K562 (cell line): Measurements from ENCODE around the gene ZFAND3.

Experiments
- CTCF ChIP-seq, 3 experiments: IDR thresholded peaks in 2 of 3; conservative IDR thresholded peaks in 1 of 3; 2 replicates each; pipeline ENCODE4 v1.5.1; 2011 to 2012; ENCODE audit warnings: low read length in 3 of 3, mild to moderate bottlenecking in 3 of 3, control low read depth in 2 of 3, improper control_type of control experiment in 1 of 3, inconsistent platforms in 1 of 3, low read depth in 1 of 3, mixed read lengths in 1 of 3, moderate library complexity in 1 of 3; ENCODE audit not compliant: insufficient read depth in 2 of 3
- FUS ChIP-seq: fragments of 200-400 bp; formaldehyde crosslinking; optimal IDR thresholded peaks from 2 replicates; pipeline ENCODE3; 2017; ENCODE audit warnings: low read depth, low read length
- GTF2F1 ChIP-seq: IDR thresholded peaks from 2 replicates; pipeline ENCODE4 v1.6.1; 2011; ENCODE audit warnings: low read depth, low read length, improper control_type of control experiment
- HMG20B ChIP-seq: fragments of 250-450 bp; sonication (Bioruptor Pico); IDR thresholded peaks from 2 replicates; pipeline ENCODE4 v1.5.0; 2021; ENCODE audit warnings: mild to moderate bottlenecking
- TAF1 ChIP-seq: IDR thresholded peaks from 2 replicates; pipeline ENCODE4 v1.6.1; 2011; ENCODE audit warnings: mild to moderate bottlenecking, low read length, moderate library complexity; ENCODE audit not compliant: insufficient read depth, control insufficient read depth, severe bottlenecking; ENCODE audit errors: extremely low read depth
- ZNF224 ChIP-seq: sonication (generic); formaldehyde crosslinking; IDR thresholded peaks from 2 replicates; pipeline ENCODE4 v1.8.0; 2022; ENCODE audit warnings: mild to moderate bottlenecking, missing genetic modification reagents
- ZNF644 ChIP-seq: fragments of 200-800 bp; sonication (Bioruptor generic); IDR thresholded peaks from 2 replicates; pipeline ENCODE4 v1.6.1; 2016; ENCODE audit warnings: low read depth, missing genetic modification characterization, missing compliant biosample characterization
- TF ChIP-seq, protein P1 (sequence below): sonication (generic); formaldehyde crosslinking; IDR thresholded peaks from 2 replicates; pipeline ENCODE4 v1.9.0; 2022; ENCODE audit warnings: mild to moderate bottlenecking, missing genetic modification reagents

DNA sequence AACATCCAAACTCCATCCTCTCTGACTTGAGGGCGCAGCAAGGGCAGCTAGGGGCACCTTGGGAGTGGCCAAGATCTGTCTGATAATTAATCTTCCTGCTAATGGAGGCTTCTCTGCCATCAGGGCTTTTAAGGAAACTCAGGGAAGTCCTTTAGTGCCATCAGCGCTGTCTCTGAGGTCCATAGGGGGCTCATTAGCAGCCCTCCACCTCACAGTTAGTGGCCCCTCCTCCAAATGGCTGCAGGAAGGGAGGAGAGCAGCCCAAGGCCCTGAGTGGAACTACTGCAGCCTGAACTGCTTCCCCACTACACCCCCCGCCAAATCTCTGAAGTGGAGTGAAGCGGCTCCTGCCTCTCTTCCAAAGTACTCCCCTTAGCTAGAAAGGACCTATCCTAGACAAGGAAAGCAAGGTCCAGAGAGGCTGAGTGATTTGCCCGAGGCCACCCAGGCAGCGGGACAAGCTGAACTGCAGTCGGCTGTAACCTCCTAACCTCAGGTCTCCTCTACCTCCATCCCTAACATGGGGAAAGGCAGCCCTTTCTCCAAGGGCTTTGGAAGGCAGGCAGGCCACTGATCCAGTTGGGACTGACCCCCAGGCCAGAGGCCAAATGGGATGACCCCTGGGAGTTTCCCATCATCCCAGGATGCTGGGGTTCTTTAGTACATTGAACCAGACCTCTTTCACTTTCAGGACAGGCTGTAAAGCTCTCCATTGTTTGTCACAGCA is 39.5 kb upstream of the ZFAND3 start:
- TF ChIP-seq GTF2F1 (no peak), TAF1 (no peak), FUS (no peak), CTCF (IDR thresholded peaks at IDR 0.05 in 2 of 3, conservative IDR thresholded peaks at IDR 0.05 in 1 of 3; ENCODE audit: insufficient read depth in 2 of 3, low read depth in 1 of 3, low read length in 3 of 3) (no peak), ZNF644 (no peak), HMG20B (no peak), ZNF224 (CRISPR knock-in tag) (no peak)
- TF ChIP-seq, protein P1, sequence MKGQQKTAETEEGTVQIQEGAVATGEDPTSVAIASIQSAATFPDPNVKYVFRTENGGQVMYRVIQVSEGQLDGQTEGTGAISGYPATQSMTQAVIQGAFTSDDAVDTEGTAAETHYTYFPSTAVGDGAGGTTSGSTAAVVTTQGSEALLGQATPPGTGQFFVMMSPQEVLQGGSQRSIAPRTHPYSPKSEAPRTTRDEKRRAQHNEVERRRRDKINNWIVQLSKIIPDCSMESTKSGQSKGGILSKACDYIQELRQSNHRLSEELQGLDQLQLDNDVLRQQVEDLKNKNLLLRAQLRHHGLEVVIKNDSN (CRISPR knock-in tag) = no peak
